ENCODE measurements around the gene PPP4C.
"Not testable (repeated sequence)": the region's sequence is repeated elsewhere in the genome, so short reads cannot be mapped to it uniquely, and the experiment has no call there.

Gene PPP4C

GRCh38 chr16:30096862-30097563 lies 21.2 kb downstream of the PPP4C start:
- no peak for DNase-seq (ENCODE audit: low read depth)

DNA sequence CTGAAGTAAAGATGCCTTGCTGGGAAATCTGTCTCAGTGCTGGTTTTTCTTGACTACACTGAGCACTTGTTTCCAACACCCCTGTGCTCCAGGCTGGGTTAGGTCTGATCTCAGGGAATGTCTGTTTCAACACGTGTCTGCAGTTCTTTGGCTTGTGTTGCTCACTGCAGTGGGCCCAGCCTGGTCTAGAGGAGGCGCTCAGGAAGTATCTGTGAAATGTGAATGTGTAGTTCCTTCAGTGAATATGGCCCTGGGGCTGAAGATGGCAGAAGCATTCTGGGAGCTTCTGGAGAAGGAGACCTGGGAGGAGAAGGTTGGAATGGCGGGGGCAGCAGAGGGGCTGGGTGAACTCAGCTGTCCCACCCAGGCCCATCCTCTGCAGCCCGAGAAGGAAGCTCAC lies 28.3 kb downstream of the PPP4C start:
- DNase-seq (ENCODE audit: low read depth) = no peak

DNA sequence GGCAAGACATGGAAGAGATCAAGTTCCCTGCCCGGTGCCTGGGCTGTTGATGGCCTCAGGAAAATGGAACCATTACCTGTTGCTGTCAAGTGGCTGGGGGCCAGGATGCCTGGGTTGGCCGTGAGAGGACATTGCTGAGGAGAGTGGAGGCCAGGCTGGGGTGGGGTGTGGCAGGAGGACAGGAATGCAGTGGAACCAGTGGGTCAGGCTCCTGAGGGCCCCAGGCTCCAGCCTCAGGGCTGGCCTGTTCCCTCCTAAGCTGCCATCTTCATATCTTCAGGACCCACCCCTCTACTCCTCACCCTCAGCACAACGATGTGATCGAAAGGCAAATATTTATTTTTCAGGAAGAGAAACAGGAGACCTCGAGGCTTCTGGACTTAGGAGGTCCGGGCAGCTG lies 28.7 kb downstream of the PPP4C start:
- DNase-seq (ENCODE audit: low read depth) = no peak

DNA sequence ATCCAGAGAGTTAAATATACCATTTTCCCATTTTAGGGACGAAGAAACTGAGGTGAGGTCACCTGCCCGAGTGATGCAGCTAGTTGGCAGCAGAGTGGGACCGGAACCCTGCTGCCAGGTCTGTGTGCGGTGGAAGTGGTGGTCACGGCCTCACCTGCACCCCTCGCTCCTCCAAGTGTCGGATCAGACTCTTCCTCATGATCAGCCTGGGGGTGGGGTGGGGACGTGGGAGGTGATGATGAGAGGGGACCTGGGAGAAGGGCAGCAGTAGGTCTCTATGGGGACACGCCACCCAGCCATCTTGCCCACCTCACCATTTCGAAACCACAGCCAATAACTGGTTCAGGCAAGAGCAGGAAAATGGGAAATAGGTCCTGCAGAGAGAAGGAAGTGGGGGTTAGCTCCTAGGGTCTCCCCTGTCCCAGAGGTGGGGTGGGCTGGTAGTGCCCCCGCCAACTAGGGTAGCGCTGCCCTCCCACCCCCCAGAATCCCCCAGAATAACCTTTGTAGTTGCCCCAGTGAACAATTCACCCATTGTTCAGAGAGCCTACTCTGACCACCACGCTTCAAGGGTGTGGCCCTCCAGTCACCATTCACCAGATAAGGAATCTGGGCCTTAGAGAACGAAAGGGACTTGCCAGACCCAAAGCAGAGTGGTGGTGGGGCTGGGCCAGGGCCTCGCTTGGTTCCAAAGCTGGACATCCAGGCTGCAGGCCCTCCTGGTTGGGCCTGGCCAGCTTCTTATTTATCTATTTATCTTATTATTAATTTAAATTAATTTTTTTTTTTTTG lies 32.5 kb downstream of the PPP4C start:
- no peak for DNase-seq (ENCODE audit: low read depth)

GRCh38 chr16:30110661-30111060 lies 34.9 kb downstream of the PPP4C start:
- no peak for DNase-seq (ENCODE audit: low read depth)

DNA sequence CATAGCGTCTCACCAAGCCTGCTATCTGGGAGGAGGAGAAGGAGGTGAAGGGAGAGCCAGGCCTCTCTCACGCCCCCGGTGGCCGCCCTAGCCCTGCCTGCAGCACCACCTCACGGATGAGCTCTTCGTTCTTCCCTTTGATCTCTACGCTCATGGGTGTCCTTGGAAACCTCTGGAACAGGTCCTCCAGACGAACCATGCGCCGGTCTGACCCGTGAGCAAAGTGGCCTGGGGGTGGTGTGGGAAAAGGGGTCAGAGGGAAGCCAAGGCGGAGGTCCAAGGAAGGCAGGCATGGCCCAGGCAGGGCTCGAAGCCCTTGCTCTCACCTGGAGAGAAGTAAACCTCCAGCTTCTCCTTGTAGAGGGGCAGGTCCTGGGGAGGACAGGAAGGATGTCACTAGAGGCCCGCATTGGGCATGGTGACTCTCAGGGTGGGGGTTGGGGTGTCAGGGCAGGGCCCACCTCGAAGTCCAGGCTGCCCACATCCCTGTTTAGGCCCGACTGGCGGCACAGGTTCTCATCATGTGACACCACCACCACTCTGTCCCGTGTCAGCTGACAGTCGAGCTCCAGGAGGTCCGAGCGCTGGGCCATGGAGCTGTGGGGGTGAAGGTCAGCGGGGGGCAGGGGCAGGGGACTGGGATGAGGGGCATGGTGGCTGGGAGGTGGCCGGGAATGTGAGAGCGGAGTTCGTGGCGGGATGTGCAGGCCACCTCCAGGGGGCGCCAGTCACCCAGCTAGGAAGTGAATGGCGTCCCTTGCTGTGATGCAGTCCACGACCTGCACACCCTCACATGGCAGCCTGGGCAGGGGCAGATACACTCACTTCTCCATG lies 36.6 kb downstream of the PPP4C start:
- DNase-seq (ENCODE audit: low read depth) = peak; percentile 26

- no peak for DNase-seq (ENCODE audit: low read depth)
Observed at GRCh38 chr16:30113031-30113710, 37.4 kb downstream of the PPP4C start, which contains the start of gene GDPD3. GDPD3 (minus strand) TSS chr16:30113537; CDS start chr16:30113478, 59 bp downstream.

DNA sequence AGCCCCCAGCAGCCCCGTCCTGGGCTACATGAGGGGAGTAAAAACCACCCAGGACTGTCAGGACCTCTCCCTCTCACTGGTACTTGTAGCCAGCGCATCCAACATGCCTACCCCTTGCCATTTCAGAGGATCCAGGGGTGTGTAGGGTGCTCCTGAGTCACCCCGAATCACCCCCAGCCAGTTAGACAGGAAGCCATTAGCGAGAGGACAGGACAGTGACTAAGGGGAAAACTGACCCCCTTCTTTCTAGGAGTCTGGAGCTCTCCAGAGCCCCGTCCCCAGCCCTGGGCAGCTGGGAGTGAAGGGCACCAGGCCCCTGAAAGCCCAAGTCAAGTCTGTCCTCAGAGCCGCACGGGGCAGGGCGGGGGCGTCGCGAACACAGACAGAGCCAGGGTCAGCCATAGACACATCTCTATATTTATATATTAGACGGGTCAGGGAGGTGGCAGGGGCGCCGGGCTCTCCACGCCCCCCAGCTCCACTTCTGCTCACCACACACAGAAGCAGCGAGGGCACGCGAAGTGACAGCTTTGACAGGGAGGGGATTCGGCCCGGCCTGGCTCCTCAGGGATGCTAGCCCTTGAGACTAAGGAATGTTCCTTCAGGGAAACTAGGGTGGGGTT lies 38.0 kb downstream of the PPP4C start:
- DNase-seq (ENCODE audit: low read depth) = no peak

DNA sequence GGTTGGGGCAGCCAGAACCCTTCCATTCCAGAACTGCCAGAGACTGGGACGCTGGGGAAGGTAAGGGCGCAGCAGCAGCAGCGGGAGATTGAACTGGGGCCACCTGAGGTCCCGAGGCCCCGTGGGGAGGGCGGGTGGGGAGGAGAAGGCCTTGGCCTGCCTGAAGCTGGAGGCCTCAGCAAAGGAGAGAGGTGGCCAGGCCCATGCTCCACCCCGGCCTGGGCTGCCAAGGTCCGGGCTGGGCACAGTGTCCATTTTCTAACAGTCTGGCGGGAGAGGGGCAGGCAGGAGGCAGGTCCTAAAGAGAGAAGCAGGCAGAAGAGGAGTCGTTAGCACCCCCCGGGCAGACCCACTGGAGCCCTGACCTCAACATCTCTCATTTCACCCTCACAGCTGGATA lies 38.6 kb downstream of the PPP4C start:
- no peak for DNase-seq (ENCODE audit: low read depth)

GRCh38 chr16:30114833-30115232 lies 39.0 kb downstream of the PPP4C start:
- DNase-seq (ENCODE audit: low read depth) = not testable (repeated sequence)

- DNase-seq (ENCODE audit: low read depth) = peak; percentile 11
Observed at GRCh38 chr16:30115238-30115637, 39.4 kb downstream of the PPP4C start.

DNA sequence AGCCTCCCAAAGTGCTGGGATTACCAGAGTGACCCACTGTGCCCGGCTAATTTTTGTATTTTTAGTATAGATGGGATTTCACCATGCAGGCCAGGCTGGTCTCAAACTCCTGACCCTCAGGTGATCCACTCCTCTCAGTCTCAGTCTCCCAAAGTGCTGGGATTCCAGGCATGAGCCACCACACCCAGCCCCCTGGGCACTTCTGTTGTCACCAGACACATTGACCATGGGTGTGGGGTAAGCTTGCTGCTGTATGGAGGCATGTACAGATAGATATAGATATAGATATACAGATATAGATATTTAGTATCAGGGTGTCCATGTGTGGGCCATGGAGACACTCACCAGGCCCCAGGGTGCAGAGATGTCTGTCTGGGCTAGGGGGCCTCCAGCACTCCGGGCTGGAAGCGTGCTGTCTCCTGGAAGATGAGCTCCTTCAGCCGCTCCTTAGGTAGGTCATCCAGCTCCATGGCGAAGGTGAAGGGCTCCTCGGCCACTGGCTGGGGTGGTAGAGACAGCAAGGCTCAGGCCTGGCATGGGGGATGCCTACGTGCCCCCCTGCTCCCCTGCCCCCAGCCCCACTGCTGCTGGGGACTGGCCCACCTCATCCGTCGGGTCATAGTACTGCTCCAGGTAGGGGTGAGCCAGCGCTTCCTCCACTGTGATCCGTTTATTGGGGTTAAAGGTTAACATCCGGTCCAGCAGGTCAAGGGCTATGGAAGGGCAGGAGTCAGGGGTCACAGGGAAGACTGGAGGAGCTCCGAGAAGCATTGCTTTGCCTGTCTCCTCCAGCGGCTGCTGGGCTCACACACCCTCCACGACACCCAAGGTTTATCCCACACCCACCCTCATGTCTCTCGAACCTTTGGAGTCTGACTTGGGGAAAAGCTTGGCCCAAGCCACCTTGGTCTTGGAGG lies 40.8 kb downstream of the PPP4C start:
- DNase-seq (ENCODE audit: low read depth) = no peak

GRCh38 chr16:30117768-30118167 lies 42.0 kb downstream of the PPP4C start:
- DNase-seq (ENCODE audit: low read depth) = no peak

- DNase-seq (ENCODE audit: low read depth) = no peak
Observed at GRCh38 chr16:30119428-30119827, 43.6 kb downstream of the PPP4C start.

- DNase-seq (ENCODE audit: low read depth) = no peak
Observed at GRCh38 chr16:30120340-30121105, 44.7 kb downstream of the PPP4C start.

GRCh38 chr16:30121741-30122571 lies 46.2 kb downstream of the PPP4C start:
- no peak for DNase-seq (ENCODE audit: low read depth)

DNA sequence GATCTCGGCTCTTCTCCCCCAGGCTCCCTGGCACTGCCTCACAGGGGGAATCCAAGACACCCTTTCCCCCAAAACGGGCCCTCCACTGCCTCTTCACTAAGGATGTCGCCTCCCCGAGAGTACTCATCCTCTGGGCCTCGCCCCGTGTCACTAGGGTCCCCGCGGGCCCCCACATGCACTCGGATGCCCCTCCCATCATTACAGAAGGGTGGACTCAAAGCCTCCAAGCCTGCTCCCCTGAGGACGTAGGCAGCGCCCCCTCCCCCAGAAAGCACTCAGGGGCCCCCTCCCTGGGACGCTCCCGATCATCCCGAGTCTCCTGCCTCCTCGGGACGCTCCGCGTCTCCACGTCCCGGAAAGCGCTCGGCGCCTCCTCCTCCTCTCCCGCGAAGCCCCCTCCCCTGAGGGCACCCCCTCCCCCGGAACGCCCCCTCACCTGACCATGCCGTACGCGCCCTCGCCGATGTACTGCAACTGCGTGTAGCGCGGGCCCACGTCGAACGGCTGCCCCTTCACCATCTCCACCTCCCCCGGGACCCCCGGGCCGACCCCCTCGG lies 46.9 kb downstream of the PPP4C start:
- DNase-seq (ENCODE audit: low read depth) = peak; percentile 1

- DNase-seq (ENCODE audit: low read depth) = no peak
Observed at GRCh38 chr16:30124985-30125379, 49.2 kb downstream of the PPP4C start.
